HG03097 (cell line): Measurements from ENCODE around the gene STK38L.

Experiments
- ATAC-seq: cut with Tn5 transposase; IDR thresholded peaks from one replicate; pipeline ENCODE4 v1.9.1; 2021; ENCODE audit not compliant: unreplicated experiment, low FRiP score

STK38L gene

DNA sequence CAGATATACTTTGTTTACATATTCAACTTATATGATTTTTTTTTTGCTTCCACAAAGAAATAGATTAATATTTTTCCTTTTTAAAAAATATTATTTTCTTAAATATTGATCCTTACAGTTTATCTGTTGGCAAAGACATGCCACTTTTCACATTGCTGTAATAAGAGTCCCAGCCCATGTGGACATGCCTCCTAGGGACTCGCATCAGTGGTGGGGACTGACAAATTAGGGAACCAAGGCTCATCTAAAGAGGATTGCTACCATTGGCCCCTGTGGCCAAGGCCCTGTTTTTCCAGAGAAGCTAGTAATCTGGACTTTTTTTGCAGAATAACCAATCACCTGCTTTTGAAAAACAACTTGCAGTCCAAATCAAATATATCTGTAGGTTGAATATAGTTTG lies 60.8 kb downstream of the STK38L start:
- no peak for ATAC-seq

DNA sequence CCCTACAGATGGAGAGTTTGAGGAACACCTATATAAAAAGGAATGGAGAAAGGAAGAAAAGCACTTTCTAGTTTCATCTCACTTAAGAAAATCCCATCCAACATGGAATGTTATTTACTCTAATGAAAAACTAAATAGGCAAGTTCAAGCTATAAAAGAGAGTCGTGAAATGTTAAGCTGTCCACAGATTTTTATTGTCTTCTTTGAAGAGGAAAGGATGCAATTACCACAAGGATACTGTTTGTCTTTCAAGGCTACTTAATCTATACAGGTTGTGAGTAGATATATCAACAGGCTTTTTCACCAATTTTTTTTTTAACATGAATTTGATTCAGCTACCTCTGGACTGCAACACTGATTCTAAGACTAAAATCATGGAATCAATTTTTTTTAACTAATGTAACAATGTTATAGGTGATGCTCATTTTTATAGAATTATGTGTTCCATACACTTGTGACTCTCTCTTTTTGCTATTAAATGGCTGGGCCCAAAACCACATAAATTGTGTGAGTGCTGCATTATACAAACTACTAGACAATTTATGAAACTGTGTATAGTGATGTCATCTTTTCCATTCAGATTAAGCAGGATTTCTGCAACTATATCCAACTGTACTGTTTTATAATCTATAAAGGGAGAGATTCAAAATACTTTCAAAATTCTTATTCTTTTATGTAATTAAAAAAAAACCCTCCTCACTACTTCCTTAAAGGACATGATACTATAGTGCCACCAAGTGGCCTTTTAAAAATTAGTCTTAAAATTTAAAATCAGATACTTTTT lies 61.8 kb downstream of the STK38L start:
- no peak for ATAC-seq

DNA sequence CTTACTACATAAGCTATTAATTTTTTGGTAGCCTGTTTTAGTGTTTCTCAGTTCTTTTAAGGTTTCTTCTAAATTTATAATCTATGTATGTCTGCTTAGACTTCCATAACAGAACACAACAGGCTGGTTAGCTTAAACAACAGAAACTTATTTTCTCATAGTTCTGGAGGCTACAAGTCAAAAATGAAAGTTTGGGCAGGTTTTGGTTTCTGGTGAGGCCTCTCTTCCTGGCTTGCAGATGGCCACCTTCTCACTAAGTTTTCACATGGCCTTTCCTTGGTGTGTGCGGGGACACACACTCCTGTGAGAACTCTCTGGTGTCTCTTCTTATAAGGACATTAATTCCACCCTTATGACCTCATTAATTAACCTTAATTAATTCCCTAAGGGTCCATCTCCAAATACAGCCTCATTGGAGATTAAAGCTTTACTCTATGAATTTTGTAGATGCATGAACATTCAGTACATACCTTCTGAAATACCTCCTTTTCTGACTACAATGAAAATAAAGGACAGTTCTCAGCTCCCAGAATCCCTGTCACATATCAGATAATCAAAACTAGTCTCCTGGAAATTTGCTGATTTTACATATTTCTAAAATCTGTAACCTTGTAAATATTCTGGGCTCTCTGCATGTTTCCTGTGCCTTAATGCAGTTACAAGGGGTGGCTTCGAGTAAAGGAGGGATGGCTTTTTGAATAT lies 65.4 kb downstream of the STK38L start:
- peak; percentile 51 for ATAC-seq

DNA sequence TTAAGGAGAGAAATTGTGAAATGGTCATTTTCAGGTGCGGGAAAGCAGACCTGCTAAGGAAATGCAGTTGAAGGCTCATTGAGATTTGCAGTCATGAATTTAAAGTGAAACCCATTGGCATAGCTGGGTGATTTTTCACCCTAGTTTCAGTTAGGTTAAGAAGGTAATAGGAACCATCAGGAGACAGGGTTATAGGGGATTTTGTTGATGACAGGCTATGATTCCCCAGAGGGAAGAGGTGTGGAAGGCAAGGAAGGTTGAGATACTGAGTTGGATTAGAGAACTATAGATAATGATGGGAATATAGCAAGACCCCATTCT lies 65.9 kb downstream of the STK38L start:
- no peak for ATAC-seq

DNA sequence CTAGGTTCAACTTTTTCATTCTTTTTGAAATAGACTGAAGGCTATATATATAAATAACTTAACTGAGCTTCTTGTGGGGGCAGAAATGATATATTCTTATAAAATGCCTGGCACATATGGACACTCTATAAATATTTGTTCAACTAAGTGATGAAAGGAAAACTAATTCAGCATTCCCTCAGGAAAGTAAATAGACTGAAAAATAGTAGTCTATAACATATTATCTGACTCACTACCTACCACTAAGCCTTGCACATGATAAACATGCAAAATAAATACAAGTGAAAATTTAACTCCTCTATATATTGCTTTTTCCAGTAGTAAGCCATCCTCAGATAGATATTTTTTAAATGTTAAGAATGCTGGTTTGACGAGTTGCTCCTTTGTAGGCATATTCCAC lies 72.9 kb downstream of the STK38L start:
- no peak for ATAC-seq

DNA sequence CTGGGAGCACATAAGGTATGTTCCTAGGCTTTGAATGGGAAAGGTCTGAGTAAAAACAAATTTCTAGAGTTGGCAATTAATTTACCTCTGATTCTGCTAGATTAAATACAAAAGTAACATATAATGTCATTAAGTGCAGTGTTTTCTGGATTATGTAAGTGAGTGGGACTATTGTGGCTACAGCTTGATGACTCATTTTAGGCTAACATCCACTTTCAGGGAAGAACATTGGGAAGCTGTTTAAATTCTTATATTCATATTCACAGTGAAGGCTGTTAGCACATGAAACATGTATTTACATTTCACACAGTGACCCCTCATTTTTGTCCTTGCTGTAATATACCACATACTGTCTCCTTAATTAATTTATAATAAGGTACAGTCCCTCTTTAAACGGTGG lies 75.3 kb downstream of the STK38L start:
- ATAC-seq: no peak

DNA sequence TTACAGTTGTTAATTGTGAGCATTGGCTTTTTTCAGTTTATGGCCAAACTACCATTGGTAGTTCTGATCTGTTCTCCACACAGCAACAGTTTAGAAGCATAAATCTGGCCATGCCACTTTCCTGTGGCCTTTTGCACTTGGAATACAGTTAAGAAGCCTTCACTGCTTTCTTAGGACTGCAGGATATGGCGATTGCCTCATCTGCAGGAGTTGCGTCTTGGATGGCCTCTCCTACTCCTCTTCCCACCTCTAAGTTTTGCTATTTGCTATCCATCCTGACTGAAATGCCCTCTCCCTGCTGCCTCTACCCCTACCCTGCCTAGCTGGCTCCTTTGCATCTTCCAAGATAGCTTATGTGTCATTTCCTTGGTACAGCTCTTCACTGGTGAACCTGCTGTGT lies 75.8 kb downstream of the STK38L start:
- ATAC-seq: no peak

DNA sequence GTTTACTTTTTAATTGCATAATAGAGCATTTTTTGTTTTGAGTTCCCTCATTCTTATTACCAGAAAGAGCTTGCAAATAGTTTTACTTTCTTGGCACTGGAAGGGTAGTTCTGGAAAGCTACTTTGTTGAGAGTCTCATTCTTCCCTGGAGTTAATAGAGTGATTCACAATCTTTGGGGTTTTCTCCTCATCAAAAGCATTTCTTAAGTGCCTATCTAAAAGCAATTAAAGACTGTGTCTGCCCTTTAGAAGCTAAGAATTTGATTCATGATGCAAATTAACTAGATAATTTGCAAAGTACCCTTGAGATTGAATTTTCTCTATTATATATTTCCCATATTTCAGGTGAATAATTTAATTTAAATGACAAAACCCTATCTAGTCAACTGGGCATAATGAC lies 80.4 kb downstream of the STK38L start:
- no peak for ATAC-seq

DNA sequence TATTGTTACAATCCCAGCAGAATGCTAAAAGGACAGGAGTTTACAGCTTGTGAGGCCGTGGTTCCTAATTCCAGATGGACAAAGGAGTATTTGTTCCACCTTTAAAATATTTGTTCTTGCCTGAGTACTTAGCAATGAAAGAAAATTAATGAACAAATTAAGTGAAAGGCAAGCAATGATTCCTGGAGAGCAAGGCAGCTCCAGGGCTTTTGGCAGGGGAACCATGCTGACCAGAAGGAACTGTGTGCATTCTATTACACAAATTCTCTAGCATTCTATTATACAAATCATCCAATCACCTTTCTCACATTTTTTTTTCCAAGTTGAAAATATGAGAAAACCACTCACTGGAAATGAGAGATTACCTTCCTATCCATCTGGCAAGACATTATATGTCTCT lies 86.8 kb downstream of the STK38L start:
- ATAC-seq: no peak

DNA sequence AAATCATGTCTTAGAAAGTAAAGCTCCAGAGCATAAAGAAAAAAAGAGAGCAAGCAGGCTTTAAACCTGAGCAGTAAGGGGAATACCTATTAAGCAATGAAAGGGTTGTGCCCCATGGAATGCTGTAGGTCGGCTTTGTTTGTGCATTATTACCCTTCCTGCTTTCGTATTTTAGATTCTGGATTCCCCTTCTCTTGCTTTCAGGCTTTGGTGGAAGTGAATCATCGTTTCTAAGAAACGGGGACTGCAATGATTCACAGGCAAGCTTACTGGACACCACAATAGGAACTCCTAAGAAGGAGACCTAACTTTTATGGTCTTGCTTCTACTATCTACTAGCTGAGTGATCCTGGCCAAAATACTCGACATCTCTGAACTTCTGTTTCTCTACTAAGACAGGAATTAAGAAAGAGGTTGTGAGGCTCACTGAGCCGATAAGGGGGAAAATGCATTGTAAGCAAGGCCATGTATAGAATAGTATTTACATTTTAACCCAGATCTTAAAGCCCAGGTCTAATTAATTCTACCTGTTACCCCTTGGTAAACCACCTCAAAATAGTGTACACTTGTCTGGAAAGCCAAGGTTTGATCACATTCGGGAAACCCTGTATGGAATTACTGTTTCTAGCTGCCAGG lies 87.3 kb downstream of the STK38L start:
- ATAC-seq: peak; percentile 37

DNA sequence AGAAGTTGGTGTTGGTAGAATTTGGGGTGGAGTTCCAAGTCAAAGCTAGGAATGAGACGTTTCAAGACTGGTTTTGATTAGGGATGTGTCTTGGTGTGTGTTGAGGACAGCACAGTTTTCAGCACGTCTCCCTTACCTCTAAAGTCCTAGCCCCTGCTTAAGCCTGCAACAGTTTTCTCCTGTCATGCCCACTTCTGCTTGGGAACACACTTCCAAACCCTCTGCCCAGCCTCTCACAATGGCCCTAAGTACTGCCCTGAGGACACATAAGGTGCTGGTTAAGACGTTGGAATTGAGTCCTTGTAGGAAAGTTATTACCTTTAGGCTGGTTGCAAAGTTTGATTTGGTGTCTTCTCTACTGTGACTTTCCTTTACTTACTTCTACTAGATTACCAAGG lies 87.8 kb downstream of the STK38L start:
- ATAC-seq: no peak

DNA sequence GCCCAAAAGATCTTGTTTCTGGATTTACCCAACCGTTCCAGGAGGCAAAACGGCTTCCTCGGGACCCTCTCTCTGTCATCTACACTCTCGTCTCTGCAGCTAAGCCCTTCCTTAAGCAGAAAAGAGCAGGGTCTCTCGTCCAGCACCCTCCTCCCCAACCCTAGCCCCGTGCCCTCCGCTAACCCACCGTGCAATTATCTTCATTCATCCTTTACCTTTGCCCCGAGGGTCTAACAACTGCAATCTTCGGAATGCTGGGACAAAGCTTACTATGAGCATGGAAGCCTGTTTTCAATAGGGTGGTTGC lies 88.3 kb downstream of the STK38L start:
- no peak for ATAC-seq

DNA sequence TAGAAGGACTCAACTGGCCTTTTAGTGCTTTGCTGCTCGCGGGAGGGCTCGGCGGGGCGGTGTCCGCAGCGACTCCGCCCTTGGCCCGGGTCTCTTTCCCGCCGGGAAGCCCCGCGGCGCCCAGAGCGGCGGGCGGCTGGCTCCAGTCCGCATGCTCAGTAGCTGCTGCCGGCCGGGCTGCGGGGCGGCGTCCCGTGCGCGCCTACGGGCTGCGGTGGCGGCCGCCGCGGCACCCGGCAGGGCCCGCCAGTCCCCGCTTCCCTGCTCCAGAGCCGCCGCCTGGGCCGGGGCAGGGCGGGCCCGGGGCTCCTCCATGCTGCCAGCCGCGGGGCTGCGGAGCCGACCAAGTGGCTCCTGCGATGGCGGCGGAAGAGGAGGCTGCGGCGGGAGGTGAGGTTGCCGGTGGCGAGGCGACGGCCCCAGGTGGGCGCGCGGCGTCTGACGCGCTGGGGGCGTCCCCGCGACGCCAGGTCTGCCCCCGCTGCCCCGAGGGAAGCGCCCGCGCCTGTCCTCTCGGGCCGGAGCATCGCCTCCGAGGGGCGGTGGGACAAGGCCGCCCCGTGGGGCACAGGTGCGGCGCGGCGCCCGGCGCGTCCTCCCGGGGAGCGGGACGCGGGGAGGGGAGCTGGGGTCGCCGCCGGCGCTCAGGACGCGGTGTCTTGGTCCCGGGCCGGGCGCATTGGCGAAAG lies 88.8 kb downstream of the STK38L start, which contains the start of gene BMAL2:
Gene BMAL2 (plus strand): TSS at position 123 of the 689 bp plus-strand sequence. CDS start 237 bp downstream, at position 360.
- ATAC-seq: peak; percentile 28

DNA sequence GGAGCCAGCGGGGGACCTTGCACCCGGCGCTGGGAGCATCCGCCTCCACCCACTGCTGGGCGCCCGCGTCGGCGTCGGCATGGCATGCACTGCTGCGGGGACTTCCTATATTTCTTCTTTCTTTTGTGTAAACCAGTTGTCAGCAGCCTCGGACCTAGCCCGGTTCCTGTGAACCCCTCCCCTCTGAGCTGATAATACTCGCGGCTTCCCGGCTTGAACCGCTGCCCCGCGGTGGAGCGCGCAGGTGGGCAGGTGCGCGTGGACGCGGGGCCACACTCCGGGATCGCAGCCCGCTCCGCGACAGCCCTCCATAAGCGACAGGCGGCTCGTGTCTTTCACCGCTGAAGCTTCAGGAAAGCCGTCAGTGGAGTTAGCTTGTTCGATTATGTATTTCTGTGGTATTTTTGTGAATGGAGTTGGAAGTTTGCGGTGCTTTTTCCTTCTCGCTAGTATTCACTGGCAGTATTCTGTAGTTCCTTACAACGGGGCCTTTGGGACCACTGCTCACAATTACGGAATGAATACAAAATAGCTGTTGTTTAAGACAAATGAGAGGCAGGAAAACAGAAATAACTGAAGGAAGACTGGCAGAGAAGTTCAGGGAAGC lies 89.4 kb downstream of the STK38L start:
- ATAC-seq: peak; percentile 12

DNA sequence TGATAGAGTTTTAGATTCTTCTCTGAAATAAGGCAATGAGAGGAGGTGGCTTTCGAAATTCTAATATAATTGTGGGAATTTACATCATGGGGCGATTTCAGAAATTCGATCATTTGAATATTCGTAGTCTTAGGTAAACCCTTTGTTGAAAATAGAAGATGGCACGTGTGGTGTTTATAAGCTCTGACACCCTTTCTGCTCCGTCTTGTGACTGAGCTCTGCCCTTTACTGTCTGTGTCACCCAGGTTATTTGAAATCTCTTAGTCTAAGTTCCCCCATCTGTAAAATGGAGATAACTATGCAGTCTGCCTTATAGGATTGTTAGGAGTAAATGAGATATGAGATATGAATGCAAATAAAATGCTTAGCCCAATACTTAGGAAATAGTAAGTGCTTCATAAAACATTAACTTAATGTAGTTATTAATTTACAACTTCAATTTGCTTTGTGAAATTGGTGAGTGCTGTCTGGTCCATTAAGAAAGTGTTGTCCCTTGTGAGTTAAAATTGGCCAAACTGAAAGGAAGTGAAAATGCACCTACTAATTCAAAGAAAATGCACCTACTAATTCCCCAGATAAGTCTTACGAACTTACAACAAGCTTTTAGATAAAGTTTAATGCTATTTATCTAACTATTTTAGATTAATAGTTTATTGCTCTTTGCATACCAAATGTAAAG lies 90.1 kb downstream of the STK38L start:
- ATAC-seq: no peak

DNA sequence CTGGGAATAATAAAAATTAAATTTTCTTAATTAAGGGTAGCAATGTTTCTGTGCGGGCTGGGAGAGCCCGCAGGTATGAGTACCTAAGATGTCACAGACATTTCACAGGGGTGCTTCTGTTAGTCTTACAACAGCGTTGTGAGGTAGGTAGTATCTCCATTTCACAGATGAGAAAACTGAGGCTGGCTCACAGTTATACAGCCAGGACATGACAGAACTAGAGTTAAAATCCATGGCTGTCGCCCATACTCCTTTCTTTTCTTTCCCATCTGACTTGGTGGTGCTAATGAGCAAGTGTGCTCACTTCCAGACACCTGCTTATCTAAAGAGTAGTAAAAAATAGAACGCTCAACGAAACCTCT lies 90.6 kb downstream of the STK38L start:
- ATAC-seq: no peak

DNA sequence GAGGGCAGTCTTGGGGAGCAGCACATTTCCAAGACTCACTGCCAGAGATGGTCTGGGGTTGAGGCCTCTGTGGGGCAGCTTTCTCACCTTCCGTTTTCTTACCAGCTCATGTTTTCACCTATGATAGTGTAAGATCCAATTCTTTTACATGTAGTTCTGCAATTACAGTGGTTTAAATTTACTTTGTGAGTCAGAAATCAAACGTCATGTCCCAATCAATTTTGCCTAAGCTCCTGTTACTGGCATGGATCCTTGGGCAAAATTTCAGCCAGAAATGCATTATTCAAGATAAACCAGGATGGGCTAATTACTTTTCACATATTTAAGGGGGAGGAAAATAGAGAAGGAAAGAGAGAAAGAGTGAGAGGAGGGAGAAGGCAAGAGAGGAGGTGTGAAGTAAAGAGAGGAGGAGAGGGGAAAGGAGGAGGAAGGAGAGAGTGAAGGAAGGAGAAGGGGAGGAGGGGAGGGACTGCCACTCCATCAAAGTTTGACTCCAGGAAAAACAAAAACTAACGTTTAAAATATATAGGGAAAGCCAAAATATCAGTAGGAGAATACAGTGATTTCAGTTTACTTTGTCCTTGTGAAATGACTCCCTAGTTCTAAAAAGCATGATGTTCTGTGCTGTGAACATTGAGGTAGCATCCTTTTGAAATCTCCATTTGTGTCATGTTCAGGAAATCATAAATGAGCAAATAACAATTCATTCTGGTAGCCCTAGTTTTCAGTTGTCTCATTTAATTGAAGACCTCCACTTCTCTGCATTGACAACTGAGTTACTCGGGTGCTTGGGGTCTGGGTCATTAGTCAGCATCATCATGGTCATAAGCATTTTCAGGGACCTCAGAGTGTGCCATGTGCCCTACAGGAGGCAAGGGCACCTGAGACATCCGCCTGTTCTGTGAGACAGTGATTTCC lies 91.5 kb downstream of the STK38L start:
- ATAC-seq: no peak

DNA sequence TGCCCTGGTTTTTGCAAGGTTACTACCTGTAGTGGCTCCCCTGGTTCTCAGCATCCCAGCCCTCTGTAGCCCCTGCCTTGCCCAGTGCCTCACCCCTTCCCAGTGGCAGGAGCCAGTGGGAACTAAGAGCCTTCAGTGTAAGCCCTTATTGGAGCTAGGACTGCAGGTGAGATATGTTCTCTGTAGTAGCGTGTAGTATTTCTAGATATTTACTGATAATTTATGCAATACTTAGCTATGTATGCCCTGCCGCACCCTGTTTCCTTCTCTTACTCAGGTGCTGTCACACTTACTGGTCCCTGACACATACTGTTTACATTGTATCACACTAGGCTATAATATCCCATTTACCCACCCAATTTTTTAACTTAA lies 92.2 kb downstream of the STK38L start:
- no peak for ATAC-seq

DNA sequence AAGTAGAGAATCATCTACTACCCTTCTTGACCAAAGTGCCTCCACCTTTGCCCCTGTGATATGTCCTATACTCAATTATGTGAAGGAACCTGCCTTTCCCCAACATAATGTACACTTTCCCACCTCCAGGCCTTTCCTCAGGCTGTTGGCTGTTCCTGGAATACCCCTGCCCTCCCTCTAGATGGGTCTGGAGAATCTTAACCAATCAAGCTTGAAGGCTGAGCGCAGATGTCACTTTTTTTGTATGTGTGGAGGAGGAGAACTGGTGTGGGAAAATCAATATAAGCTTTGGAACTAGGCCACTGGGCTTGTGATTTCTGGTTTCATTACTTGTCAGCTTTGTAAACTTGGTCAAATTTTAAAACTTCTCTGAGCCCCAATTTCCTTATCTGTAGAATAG lies 93.3 kb downstream of the STK38L start:
- ATAC-seq: no peak

DNA sequence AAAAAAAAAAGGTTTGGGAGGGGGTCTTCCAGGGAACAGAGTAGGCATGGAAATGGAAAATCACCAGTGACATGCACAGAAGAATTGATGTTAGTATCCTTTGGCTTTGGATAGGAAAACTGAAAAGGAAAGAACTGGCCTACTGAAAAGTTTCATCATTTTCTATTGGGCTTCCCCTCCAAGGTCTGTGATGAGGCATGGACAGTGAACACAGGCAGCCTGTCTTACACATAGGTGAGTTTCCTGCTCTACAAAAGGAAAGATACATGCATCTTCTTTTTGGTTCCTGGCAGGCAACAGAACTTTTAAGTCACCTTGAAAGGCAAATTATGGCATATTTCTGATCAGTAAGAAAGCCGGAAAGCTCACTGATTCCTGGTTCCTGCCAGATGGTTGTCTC lies 94.4 kb downstream of the STK38L start:
- ATAC-seq: no peak
